Fibroblast of peridontal ligament (primary cell): ENCODE results near the gene R3HDM4.
"Not testable (repeated sequence)": the region's sequence is repeated elsewhere in the genome, so short reads cannot be mapped to it uniquely, and the experiment has no call there.

Experiments
- DNase-seq: peaks from one replicate; pipeline ENCODE4 v3.0.0-alpha.2; 2010; ENCODE audit errors: extremely low read depth

The R3HDM4 gene

DNA sequence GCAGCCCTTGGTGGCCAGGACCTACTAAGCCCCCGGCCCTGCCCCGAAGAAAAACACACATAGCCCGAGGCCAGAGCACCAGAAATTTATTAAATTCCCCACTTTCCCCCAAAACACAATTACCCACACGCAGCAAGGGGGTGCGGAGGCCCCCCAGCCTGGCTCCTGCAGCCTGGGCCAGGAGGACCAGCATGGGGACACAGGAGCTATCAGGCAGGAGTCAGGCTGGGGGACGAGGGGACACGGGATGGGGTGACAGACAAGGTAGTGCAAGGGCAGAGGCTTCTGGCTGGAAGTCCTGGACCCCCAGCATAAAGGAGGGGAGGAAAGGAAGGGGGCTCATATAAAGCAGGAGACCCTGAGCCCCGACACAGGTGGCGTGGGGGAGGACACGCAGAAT is 16.6 kb downstream of the R3HDM4 start:
- DNase-seq, result no peak

GRCh38 chr19:892894-893689 is 19.9 kb downstream of the R3HDM4 start, which contains the start of the genes MED16 and RNU6-9:
TSS of gene MED16 (minus strand) at chr19:893187. CDS start at chr19:891131, 2,056 bp downstream.
TSS of gene RNU6-9 (plus strand) at chr19:893484.
- DNase-seq, result peak; percentile 93

DNA sequence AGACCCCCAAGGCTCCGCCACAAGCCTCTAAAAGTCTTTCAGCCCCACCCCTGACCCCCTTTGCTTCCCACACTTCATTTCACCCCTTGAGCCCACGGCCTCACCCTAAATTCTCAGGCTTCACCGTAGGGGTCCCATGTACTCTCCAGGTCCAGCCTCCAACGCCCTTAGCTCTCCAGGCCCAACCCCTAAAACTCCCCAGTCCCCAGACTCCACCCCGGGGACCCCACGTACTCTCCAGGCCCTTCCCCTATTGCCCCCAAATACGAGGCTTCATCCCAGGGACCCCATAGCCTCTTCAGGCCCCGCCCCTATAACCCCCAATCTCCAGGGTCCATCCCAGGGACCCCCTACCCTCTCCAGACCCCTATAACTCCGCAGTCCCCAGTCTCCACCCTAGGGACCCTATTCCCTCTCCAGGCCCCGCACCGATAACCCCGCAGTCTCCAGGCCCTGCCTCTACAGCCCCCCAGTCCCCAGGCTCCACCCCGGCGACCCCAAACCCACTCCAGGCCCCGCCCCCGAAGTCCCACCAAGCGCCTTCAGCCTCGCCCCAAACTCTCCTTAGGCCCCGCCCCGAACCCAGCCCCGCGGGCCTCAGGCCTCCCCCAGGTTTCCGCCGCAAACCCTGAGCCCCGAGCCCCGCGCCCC is 20.7 kb downstream of the R3HDM4 start:
- peak; percentile 7 for DNase-seq

DNA sequence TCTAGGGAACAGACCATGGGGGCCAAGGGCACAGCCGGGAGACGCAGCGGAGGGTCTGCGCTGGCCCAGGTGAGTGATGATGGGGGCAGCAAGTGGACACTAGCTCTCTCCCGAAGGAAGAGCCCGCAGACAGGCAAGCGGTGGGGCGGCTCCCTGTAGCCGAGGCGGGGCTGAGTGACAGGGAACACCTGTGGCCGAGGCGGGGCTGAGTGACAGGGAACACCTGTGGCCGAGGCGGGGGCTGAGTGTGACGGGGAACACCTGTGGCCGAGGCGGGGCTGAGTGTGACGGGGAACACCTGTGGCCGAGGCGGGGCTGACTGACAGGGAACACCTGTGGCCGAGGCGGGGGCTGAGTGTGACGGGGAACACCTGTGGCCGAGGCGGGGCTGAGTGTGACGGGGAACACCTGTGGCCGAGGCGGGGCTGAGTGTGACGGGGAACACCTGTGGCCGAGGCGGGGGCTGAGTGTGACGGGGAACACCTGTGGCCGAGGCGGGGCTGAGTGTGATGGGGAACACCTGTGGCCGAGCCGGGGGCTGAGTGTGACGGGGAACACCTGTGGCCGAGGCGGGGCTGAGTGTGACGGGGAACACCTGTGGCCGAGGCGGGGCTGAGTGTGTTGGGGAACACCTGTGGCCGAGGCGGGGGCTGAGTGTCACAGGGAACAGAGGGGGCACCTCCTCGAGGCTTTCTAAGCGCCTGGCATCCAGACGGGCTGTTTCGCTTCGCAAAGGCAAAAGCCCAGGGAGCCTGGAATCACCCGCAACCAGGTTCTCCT is 21.4 kb downstream of the R3HDM4 start:
- DNase-seq, result not testable (repeated sequence)

DNA sequence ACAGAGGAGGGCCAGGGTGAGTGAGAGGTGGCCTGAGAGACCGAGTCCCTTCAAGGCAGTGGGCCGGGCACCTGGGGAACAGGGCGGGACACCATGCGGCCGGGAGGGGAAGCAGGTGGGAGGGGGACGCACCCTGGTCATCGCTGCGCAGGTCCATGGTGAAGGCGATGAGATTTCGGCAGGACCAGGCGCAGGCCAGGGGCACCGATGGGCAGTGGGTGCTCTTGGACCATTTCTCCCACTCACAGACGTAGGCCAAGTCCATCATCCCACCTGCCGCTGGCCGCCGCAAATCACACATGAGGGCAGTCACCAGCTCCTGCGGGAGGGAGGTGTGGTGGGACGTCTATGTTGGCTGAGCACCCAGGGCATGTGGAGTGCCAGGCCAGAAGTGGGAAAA is 22.2 kb downstream of the R3HDM4 start:
- no peak for DNase-seq

- no peak for DNase-seq
Measured at GRCh38 chr19:889662-890295, 23.2 kb downstream of the R3HDM4 start.

DNA sequence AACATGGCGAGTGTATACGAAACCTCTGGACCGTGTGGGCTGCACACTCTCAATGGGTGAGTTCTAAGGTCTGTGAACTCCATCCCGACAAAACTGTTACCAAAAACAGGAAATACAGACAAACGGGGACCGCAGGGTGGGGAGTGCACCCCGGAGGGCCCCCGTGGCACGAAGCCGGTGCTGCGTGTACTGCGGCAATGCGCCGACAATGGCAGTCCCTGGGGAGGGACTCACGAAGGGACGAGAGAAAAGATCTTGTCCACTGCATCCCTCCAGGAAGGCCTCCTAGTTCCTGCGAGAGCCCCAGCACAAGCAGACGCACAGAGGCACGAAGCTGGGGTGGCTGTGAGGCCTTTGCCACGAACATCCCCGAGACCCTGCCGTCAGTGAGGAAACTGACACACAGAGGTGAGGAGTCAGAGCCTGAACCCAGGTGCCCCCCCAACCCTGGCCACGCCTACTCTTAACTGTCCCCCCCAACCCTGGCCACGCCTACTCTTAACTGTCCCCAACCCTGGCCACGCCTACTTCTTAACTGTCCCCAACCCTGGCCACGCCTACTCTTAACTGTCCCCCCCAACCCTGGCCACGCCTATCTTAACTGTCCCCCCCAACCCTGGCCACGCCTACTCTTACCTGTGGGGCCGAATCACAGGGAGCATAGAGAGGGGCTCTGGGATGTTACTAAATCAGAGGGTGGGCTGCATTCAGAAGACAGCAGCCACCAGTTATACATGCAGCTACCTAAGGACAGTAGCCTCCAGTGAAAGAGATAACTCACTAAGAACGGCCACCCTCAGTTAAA is 24.2 kb downstream of the R3HDM4 start:
- no peak for DNase-seq

DNA sequence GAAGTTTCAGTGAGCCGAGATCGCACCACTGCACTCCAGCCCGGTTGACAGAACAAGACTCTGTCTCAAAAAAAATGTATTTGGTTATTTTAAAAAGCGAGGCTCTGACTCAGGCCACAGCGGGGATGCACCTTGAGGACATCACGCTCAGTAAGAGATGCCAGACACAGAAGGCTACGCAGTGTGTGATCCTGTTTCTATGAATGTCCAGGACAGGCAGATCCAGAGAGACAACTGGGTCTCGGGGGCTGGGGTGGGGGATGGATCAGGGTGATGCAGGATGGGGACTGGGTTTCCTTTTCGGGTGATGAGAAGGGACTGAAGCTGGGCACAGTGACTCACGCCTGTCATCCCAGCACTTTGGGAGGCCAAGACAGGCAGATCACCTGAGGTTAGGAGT is 25.4 kb downstream of the R3HDM4 start:
- DNase-seq, result no peak

- DNase-seq, result peak; percentile 69
Measured at GRCh38 chr19:887072-887471, 25.9 kb downstream of the R3HDM4 start.

GRCh38 chr19:885536-886224 is 27.3 kb downstream of the R3HDM4 start:
- DNase-seq, result no peak

GRCh38 chr19:884420-885211 is 28.4 kb downstream of the R3HDM4 start:
- no peak for DNase-seq

- DNase-seq, result no peak
Measured at GRCh38 chr19:883661-884211, 29.3 kb downstream of the R3HDM4 start.

DNA sequence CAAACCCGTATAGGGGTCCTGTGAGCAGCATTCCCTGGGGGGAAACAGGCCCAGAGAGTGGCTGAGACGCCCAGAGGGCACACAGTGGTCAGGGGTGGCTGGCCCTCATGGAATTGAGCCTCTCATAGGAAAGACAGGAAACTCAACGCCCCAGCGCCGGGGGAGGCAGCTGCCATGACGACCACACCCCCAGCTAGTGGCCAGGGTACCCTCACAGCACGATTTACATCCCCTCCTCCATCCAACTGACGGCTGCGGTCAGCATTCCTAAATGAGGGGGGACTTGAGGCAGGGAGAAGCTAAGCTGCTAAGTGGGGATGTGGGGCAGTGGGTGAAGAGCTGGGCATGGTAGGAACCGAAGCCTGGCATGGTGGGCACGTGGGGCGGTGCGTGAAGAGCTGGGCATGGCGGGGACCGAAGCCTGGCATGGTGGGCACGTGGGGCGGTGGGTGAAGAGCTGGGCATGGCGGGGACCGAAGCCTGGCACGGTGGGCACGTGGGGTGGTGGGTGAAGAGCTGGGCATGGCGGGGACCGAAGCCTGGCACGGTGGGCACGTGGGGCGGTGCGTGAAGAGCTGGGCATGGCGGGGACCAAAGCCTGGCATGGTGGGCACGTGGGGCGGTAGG is 30.0 kb downstream of the R3HDM4 start:
- DNase-seq, result no peak

GRCh38 chr19:881385-882071 is 31.5 kb downstream of the R3HDM4 start:
- DNase-seq, result no peak

GRCh38 chr19:879711-880438 is 33.1 kb downstream of the R3HDM4 start:
- no peak for DNase-seq

GRCh38 chr19:878751-879561 is 34.1 kb downstream of the R3HDM4 start:
- not testable (repeated sequence) for DNase-seq
